Measurements from ENCODE around the gene METTL9.
"Not testable (repeated sequence)": the region's sequence is repeated elsewhere in the genome, so short reads cannot be mapped to it uniquely, and the experiment has no call there.

The METTL9 gene

DNA sequence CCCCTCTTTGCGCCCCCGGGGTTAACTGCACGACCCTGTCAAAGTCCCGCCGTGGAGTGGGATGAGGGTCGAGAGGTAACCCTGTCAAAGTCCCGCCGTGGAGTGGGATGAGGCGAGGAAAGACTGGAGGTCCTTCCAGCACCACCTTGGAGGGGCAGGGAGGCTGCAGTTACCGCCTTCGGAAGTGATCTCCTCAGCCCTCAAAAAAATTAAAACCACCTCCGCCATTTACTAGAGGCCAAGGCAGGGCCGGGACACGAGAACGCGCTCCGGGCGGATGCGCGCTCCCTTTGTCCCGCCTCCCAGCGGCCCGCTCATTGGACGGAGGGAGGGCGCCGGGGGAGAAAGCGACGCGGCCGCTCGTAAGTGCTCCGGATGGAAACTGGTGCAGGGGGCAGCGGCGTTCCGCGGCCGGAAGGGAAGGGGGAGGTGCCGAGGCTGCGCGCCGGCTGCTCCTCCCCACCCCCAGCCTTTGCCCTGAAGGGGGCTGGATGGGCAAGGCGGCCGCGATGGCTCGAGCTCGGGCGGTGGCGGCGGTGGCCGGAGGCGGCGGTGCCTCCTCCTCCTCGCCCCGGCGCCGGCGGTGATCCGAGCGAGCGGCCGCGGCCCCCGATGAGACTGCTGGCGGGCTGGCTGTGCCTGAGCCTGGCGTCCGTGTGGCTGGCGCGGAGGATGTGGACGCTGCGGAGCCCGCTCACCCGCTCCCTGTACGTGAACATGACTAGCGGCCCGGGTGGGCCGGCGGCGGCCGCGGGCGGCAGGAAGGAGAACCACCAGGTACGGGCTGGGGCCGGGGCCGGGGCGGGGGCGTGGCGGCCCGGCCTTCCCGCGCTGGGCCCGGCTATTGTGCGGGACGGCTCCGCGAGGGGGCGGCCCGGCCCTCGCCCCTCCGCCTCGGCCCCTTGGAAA lies at the start of gene METTL9:
TSS of gene METTL9 (plus strand) at position 456 of the 909 bp plus-strand sequence. CDS start at position 613, 157 bp downstream.
- FAIRE-seq, result peak; percentile 92

DNA sequence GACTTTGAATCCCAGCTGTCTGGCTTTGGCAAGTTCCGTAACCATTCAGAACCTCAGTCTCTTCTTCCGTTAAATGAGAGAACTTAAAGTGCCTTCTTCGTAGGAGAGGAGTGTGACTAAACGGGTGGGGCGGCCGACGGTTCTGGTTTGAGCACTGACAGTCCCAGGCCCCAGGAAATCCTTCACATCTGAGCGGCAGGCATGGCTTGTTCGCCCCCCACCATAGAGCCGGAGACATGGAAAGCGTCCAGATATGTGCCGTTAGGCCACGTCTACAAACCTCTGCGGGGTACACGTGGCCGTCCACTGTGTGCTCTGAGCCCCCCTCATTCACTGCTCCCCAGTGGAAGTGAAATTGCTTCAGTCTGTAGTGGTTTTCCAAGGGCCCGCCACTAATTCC lies 49.4 kb upstream of the METTL9 start:
- FAIRE-seq, result not testable (repeated sequence)

DNA sequence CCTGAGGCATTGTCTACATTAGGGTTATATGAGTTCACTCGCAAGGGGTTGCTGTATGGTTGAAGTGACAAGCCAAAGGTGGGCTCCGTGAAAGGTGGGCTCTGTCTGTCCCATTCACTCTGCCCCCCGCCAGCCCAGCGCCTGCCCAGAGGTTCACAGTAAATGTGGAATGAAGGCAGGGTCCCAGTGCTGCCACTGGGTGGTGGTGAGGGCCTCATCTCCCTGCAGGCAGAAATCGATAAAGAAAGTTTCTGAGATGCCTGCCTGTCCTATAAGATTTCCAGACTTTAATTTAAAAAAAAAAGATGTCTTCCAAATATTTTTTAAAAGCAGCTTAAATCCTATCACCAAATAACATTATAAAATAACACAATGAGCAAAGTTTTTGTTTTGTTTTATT lies 48.9 kb upstream of the METTL9 start:
- FAIRE-seq, result not testable (repeated sequence)

DNA sequence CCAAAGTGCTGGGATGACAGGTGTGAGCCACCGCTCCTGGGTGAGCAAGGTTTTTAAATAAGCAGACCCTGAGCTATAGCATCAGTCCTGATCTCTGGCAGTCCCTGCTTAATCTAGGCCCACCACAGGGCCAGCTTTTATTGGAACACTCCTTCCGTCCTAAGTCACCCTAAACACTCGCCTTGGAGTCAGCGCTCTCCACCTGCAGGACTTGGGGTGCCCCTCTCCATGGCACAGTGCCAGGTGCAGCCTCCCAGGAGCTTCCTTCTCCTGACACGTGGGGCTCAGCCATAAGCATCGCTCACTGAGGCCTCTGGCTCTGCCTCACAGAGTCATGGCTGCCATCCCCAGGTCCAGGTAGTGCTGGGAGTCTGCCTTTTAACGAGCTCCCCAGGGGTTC lies 48.3 kb upstream of the METTL9 start:
- FAIRE-seq, result not testable (repeated sequence)

DNA sequence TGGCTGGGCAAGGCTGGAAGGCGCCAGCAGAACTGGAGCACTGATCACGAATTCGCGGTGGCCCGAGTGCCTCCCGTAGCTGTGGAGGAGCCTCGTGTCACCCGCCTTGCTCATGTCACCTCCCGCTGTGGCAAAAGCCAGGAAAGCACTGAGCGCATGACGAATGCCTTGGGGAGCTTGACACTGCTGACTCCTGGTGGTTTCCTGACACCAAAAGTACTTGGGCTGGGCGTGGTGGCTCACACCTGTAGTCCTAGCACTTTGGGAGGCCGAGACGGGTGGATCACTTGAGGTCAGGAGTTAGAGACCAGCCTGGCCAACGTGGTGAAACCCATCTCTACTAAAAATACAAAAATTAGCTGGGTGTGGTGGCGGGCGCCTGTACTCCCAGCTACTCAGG lies 47.8 kb upstream of the METTL9 start:
- not testable (repeated sequence) for FAIRE-seq

DNA sequence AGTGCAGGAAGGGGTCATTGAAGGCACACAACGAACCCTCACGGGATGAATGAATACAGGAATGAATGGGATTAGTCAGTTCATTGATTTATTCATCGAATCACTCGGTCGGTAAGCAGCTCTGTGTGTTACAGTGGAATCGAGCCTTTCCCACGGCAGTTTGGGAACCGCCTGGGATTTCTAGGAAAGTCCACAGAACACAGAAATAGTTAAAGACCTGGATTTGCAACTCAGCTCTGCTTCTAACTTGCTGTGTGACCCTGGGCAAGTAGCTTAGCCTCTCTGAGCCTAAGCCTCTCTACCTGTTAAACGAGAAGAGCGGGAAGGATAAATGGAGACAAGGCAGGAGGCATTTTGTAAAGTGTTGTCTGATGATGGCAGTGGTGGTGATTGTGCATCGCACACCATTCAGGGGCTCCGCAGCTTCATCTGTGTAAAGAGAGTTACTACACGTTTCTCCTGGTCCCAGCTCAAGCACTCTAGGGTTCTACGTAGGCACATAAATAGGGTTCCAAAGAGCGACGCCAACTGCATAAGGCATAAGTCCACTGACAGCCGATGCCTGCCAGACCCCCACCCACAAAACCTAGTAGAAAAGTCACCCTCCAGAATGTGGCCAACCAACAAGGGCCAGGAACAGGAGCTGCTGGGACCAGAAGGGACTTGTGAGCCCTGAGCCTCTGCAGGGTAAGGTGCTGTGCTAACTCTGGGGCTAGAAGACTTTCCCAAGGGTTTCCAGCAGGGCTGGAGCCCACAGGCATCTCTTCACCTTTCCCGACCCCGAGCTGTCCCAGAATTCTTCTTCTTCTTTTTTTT lies 45.7 kb upstream of the METTL9 start:
- not testable (repeated sequence) for FAIRE-seq

DNA sequence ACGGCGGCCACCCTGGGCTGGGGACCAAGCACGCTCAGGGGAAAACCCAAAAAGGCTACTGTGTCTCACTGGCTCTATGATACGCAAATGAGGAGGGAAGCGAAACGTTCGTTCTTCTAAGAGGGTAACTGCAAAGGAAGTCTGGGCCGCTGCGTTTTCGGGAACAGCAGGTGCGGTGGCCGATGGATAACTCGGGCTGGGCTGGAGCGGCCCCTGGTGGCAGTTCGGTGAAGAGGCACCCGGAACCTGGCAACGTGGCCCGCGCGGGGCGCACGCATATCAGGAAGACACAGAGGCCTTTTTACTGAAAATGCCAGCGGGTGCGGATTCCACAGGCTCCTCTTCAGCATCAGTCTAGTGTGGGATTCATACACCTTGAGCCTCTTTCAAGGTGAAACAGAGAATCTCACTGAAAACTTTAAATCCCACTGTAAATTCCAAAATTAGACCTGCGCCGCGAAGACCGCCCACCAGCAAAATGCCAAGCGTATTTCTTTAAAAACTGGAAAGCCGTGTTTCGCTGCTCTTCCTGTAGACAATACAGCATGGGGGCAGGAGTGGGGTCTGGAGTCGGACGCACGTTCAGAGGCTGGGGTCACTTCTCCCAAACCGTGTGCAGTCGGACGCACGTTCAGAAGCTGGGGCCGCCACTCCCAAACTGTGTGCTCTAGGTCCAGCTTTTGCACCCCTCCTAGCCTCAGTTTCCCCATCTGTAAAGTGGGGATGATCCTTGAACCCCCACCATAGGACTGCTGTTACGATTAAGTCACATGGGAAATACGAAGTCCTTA lies 44.4 kb upstream of the METTL9 start:
- no peak for FAIRE-seq

DNA sequence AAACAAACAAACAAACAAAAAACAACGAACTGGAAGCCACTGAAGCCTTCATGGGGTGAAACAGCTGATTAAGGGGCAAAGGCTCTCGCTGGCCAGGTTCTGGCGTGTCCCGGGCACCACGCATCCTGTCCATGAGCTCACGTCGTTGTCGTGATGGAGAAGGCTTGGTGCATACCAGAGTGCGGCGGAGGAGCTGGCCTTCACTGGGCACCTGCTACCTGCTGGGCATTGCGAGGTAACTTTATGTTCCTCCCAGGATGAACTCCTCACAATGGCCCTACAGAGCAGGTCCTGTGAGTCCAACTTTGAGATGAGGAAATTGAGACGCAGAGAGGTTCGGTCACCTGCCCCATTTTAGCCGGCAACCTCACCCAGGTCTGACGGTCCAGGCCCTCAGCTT lies 43.8 kb upstream of the METTL9 start:
- not testable (repeated sequence) for FAIRE-seq

DNA sequence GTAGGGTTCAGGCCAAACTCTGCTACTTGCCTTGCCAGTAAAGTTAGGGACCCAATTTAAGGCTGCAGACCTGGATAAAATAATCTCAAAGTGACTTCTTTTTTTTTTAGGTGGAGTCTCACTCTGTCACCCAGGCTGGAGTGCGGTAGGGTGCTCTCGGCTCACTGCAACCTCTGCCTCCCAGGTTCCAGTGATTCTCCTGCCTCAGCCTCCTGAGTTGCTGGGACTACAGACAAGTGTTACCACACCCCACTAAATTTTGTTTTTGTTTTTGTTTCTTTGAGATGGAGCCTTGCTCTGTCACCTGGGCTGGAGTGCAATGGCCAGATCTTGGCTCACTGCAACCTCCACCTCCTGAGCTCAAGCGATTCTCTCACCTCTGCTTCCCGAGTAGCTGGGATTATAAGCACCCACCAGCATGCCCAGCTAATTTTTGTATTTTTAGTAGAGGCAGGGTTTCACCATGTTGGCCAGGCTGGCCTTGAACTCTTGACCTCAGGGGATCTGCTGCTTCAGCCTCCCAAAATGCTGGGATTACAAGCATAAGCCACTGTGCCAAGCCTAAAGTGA lies 43.3 kb upstream of the METTL9 start:
- not testable (repeated sequence) for FAIRE-seq

DNA sequence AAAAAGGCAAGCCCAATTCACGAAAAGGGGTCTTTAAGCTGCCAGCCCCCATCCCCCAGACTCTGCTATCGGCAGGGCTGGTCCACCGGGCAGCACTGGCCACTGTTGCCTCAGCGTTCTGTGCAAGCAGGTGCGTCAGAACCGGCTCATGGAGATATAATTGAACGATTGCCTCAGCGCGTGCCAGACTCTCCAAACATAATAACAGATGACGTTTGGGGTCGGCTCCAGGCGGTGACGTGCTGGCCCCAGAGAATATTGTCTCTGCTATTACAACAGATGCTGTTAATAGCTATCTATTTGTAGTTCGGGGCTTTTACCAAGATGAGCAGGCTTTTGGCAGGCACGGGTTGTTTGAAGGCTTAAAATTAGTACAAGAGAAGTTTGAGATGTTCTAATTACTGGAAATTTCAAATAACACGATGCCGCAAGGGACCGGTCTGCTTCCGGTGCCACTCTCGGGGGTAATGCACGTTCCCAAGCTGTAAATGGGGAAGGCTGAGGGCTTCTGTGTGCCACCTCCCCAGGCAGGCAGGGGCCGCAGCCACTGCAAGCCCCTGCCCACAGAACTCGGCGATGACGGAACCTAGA lies 42.6 kb upstream of the METTL9 start:
- FAIRE-seq, result not testable (repeated sequence)

DNA sequence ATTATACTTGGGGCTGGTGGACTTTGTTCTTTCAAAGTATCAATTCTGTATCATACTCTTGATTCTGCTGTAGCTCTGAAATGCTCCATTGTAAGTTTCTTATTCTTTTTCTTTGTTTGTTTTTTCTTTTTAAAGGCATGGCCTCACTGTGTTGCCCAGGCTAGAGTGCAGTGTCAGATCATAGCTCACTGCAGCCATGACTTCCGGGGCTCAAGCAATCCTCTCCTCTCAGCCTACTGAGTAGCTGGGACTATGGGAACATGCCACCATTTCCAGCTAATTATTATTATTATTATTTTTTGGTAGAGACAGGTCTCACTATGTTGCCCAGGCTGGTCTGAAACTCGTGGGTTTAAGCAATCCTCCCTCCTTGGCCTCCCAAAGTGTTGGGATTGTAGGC lies 38.9 kb upstream of the METTL9 start:
- FAIRE-seq, result no peak

DNA sequence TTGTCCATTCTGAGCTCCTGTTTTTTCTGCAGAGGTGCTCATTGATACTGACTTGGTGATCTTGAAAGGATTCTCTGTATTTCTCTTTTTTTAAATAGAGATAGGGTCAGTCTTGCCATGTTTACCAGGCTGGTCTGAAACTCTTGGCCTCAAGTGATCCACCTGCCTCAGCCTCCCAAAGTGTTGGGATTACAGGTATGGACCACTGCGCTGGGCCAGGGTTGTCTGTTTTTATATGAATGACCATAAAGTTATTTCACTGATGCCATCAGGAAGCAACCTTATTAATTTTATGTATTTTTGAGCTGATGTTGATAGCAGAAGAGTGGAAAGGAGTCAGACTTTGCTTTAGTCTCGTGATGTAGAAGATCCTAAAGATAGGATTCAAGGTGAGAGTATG lies 35.7 kb upstream of the METTL9 start:
- no peak for FAIRE-seq

DNA sequence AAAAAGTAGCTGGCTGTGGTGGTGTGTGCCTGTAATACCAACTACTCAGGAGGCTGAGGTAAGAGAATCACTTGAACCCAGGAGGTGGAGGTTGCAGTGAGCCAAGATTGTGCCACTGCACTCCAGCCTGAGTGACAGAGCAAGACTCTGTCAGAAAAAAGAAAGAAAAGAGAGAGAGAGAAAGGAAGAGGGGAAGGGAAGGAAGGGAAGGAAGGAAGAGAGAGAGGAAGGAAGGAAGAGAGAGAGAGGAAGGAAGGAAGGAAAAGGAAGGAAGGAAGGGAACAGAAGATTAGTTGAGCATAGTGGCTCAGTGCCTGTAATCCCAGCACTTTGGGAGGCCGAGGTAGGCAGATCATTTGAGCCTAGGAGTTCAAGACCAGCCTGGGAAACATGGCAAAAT lies 35.0 kb upstream of the METTL9 start:
- not testable (repeated sequence) for FAIRE-seq

DNA sequence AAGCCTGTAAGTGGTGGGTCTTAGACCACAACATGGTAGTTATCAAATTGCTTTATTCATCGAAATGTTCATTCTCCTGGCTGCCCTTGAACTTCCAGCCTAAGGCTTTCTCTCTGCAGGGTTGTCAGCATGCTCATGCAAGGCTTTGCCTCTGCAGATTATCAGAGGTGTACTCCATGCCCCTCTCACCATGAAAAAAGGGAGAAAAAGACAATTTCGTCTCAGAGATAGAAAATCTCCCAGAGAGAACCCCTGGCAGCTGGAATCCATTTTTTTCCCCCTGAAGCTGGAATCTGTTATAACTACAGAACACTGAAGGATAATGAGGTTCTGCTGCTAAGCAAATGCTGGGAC lies 33.9 kb upstream of the METTL9 start:
- no peak for FAIRE-seq

DNA sequence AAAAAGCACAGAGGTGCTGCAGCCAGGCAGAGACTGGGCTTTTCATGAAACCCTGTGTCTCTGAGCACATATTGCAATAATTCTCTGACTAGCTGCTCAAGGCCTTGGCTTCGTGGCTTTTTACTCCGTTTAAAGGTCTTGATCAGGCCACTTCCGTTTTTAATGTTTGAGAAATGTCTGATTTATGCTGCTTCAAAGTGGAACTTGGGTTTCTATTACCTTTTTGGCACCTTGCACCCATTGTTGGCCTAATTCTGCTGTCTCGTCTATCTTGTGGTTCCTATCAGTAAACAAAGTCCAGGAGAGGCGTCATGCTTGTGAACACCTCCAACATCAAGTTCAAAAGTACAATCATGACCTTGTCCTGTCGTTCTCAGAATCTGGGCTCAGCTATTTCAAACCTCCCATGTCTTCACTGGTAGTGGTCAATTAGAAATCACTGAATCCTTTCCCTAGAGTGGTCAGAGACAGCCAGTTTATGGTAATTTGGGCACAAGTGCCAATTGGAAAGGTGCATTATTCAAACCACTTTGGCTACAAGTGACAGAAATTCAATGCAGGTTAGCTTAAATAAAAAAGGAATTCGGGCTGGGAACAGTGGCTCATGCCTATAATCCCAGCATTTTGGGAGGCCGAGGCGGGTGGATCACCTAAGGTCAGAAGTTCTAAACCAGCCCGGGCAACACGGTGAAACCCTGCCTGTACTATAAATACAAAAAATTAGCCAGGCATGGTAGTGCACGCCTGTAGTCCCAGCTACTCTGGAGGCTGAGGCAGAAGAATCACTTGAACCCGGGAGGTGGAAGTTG lies 33.3 kb upstream of the METTL9 start:
- FAIRE-seq, result no peak

DNA sequence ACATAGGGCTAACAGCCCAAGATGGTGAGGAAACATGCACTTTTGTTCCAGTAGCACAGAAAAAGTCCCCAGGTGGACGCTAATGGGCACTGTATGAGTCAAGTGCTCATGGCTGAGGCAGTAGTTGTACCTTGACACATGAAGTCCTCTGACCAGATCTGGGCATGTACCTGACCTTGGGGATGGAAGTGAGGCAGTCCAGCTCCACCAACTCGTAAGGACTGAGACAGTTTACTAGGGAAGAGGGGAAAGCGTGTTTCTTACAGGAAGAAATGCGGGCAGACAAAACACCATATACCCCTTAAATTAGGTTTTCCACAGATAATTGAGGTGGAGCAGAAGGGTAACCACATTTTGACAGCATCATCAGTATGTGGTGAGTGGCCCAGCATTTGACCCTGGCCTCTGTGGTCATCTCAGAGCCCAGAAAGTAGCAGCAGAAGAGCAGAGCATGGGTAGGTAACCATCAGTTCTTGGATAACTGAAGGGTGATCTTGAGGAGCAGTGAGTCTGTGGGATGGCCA lies 32.4 kb upstream of the METTL9 start:
- FAIRE-seq, result no peak

DNA sequence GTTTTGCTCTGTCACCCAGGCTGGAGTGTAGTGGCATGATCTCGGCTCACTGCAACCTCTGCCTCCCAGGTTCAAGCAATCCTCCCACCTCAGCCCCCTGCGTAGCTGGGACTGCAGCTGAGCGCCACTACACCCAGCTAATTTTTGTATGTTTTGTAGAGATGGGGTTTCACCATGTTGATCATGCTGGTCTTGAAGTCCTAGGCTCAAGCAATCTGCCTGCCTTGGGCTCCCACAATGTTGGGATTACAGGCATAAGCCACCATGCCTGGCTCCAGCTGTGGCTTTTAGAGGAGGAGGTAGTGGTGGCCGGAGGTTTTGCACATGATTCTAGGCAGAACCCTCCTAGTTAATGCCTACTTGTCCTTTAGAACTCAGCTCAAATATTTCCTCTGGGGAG lies 31.9 kb upstream of the METTL9 start:
- not testable (repeated sequence) for FAIRE-seq

DNA sequence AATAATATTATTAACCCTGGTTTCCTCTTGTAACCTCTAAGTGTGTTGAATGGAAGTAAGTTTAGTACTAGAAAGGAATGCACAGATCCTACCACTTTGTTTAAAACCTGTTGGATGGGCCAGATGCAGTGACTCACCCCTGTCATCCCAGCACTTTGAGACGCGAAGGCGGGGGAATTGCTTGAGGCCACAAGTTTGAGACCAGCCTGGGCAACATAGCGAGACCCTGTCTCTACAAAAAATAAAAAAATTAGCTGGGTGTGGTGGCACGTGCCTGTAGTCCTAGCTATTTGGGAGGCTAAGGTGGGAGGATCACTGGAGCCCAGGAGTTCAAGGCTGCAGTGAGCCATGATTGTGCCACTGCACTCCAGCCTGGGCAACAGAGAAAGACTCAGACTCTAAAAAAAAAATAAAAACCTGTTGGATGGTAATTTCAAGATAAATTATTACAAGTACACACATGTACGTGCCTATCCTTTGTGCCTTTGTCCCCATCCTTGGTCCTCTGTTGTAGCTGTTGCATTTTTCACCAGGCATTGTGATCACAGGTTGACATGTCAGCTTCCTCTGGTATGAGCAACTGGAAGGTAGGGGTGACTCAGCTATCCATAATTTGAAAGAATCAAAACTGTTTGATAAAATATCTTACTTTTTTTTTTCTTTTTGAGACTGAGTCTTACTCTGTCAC lies 30.7 kb upstream of the METTL9 start:
- FAIRE-seq, result no peak

DNA sequence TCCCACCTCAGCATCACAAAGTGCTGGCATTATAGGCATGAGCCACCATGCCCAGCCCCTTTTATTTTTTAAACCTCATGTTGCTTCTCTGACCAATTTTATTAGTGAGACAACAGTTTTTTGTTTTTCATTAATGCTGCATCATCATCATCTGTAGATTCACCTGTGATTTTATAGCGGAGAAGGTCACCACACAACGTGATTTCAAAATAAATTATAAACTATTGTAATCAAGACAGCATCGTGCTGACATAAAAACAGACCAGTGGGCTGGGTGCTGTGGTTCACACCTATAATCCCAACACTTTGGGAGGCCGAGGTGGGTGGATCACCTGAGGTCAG lies 28.7 kb upstream of the METTL9 start:
- FAIRE-seq, result no peak

DNA sequence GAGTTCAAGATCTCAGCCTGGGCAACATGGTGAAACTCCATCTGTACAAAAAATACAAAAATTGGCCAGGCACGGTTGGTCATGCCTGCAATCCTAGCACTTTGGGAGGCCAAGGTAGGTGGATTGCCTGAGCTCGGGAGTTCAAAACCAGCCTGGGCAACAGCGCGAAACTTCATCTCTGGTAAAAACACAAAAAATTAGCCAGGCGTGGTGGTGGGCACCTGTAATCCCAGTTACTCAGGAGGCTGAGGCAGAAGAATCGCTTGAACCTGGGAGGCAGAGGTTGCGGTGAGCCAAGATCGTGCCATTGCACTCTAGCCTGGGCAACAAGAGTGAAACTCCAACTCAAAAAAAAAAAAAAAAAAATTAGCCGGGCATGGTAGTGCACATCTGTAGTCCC lies 25.9 kb upstream of the METTL9 start:
- not testable (repeated sequence) for FAIRE-seq

DNA sequence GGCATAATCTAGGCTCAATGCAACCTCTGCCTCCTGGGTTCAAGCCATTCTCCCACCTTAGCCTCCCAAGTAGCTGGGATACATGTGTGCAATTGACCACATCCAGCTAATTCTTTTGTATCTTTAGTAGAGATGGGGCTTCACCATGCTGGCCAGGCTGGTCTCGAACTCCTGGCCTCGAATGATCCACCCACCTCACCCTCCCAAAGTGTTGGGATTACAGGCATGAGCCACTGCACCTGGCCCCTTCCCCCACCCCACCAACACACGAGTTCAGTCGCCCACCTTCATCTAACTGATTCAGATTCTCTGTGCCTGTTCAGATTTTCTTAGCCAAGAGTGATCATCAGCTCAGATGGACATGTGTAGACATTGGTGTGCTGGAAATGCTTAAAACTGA lies 25.0 kb upstream of the METTL9 start:
- FAIRE-seq, result no peak

Measured in endometrium (tissue), 2 donors.